Upper lobe of left lung (tissue), 4 donors: ENCODE data around the gene FBXL17.

ENCODE experiments used
- CTCF ChIP-seq, 6 experiments: fragments of 450-650 bp in 4 of 6; fragments of 200-600 bp in 2 of 6; sonication (generic) in 2 of 6; IDR thresholded peaks; one replicate each; pipeline ENCODE4 v1.5.1; 2016 to 2019; ENCODE audit warnings: antibody characterized with exemption in 6 of 6
- POLR2AphosphoS5 ChIP-seq, 2 donors: sonication (generic); formaldehyde crosslinking; IDR thresholded peaks; one replicate each; pipeline ENCODE4 v1.5.1; 2017; ENCODE audit warnings: antibody characterized with exemption in 2 of 2

DNA sequence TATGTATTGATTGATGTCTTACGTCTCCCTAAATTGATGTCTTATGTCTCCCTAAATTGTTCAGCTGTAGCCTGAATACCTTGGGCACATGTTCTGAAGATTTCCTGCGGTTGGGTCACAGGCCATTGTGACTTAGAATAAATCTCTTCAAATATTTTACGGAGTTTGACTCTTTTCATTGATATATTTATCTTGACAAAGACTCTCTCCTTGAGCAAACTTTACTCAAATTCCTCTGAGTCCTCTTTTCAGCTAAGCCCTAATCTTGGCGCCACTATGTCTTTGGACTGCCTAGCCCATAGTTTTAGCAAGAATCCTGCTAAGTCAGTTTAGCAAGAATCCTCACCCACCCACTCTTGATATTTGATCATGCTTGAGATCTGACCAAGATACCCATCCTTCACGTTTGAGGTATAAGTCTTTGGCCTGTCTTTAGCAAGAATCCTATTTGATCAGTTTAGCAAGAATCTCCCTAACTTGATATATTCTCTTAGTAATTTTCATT, 35.3 kb upstream of the FBXL17 start:
- TF ChIP-seq CTCF (IDR thresholded peaks at IDR 0.05) (no peak), POLR2AphosphoS5 (IDR thresholded peaks at IDR 0.05) (no peak)
